ENCODE measurements around the gene IRF9. TPM values are rescaled to one million over a fixed set of nuclear protein-coding genes. Genes with fewer than 3 reads are reported as not detected.

Gene IRF9
- total and polyA plus RNA-seq, 2 experiments from 2014 or later = 8.2 to 8.4 TPM

- TF ChIP-seq, protein P1, sequence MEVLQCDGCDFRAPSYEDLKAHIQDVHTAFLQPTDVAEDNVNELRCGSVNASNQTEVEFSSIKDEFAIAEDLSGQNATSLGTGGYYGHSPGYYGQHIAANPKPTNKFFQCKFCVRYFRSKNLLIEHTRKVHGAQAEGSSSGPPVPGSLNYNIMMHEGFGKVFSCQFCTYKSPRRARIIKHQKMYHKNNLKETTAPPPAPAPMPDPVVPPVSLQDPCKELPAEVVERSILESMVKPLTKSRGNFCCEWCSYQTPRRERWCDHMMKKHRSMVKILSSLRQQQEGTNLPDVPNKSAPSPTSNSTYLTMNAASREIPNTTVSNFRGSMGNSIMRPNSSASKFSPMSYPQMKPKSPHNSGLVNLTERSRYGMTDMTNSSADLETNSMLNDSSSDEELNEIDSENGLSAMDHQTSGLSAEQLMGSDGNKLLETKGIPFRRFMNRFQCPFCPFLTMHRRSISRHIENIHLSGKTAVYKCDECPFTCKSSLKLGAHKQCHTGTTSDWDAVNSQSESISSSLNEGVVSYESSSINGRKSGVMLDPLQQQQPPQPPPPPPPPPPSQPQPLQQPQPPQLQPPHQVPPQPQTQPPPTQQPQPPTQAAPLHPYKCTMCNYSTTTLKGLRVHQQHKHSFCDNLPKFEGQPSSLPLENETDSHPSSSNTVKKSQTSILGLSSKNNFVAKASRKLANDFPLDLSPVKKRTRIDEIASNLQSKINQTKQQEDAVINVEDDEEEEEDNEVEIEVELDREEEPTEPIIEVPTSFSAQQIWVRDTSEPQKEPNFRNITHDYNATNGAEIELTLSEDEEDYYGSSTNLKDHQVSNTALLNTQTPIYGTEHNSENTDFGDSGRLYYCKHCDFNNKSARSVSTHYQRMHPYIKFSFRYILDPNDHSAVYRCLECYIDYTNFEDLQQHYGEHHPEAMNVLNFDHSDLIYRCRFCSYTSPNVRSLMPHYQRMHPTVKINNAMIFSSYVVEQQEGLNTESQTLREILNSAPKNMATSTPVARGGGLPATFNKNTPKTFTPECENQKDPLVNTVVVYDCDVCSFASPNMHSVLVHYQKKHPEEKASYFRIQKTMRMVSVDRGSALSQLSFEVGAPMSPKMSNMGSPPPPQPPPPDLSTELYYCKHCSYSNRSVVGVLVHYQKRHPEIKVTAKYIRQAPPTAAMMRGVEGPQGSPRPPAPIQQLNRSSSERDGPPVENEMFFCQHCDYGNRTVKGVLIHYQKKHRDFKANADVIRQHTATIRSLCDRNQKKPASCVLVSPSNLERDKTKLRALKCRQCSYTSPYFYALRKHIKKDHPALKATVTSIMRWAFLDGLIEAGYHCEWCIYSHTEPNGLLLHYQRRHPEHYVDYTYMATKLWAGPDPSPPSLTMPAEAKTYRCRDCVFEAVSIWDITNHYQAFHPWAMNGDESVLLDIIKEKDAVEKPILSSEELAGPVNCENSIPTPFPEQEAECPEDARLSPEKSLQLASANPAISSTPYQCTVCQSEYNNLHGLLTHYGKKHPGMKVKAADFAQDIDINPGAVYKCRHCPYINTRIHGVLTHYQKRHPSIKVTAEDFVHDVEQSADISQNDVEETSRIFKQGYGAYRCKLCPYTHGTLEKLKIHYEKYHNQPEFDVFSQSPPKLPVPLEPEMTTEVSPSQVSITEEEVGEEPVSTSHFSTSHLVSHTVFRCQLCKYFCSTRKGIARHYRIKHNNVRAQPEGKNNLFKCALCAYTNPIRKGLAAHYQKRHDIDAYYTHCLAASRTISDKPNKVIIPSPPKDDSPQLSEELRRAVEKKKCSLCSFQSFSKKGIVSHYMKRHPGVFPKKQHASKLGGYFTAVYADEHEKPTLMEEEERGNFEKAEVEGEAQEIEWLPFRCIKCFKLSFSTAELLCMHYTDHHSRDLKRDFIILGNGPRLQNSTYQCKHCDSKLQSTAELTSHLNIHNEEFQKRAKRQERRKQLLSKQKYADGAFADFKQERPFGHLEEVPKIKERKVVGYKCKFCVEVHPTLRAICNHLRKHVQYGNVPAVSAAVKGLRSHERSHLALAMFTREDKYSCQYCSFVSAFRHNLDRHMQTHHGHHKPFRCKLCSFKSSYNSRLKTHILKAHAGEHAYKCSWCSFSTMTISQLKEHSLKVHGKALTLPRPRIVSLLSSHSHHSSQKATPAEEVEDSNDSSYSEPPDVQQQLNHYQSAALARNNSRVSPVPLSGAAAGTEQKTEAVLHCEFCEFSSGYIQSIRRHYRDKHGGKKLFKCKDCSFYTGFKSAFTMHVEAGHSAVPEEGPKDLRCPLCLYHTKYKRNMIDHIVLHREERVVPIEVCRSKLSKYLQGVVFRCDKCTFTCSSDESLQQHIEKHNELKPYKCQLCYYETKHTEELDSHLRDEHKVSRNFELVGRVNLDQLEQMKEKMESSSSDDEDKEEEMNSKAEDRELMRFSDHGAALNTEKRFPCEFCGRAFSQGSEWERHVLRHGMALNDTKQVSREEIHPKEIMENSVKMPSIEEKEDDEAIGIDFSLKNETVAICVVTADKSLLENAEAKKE (CRISPR knock-in tag; IDR thresholded peaks at IDR 0.05) = no peak
- TF ChIP-seq STAT1 (IDR thresholded peaks at IDR 0.05; ENCODE audit: unreplicated experiment) (no peak), POLR2AphosphoS5 (IDR thresholded peaks at IDR 0.05; ENCODE audit: low read depth) (no peak), EZH2 (IDR thresholded peaks at IDR 0.05; ENCODE audit: low read depth, unreplicated experiment) (no peak), ZNF331 (CRISPR knock-in tag; IDR thresholded peaks at IDR 0.05; ENCODE audit: low read depth) (no peak), CREB1 (CRISPR knock-in tag; IDR thresholded peaks at IDR 0.05; ENCODE audit: low read depth) (no peak), ZNF114 (CRISPR knock-in tag; IDR thresholded peaks at IDR 0.05) (no peak), NANOG (IDR thresholded peaks at IDR 0.05; ENCODE audit: borderline replicate concordance) (no peak), EZH2phosphoT487 (IDR thresholded peaks at IDR 0.05; ENCODE audit: unreplicated experiment) (no peak), CTCF (conservative IDR thresholded peaks at IDR 0.05; ENCODE audit: low read depth in 2 of 2) (no peak)
Measured at GRCh38 chr14:24139272-24139934, 21.7 kb upstream of the IRF9 start (continued).

Measured in GM23338 (cell line).